AG09309 (cell line): ENCODE data around the gene MAP6.

Experiments
- DNase-seq: peaks from one replicate; pipeline ENCODE4 v3.0.0-alpha.2; 2010; ENCODE audit warnings: low read depth
- H3K4me3 ChIP-seq: 2 replicates; pipeline ENCODE4 v1.5.1; 2011; ENCODE audit warnings: mild to moderate bottlenecking, low read depth, low read length, moderate library complexity; ENCODE audit not compliant: control insufficient read depth
- CTCF ChIP-seq: IDR thresholded peaks from 2 replicates; pipeline ENCODE4 v1.5.1; 2011; ENCODE audit warnings: mild to moderate bottlenecking, low read depth, low read length, inconsistent platforms; ENCODE audit not compliant: insufficient read depth, control insufficient read depth; ENCODE audit errors: missing control alignments

The MAP6 gene

DNA sequence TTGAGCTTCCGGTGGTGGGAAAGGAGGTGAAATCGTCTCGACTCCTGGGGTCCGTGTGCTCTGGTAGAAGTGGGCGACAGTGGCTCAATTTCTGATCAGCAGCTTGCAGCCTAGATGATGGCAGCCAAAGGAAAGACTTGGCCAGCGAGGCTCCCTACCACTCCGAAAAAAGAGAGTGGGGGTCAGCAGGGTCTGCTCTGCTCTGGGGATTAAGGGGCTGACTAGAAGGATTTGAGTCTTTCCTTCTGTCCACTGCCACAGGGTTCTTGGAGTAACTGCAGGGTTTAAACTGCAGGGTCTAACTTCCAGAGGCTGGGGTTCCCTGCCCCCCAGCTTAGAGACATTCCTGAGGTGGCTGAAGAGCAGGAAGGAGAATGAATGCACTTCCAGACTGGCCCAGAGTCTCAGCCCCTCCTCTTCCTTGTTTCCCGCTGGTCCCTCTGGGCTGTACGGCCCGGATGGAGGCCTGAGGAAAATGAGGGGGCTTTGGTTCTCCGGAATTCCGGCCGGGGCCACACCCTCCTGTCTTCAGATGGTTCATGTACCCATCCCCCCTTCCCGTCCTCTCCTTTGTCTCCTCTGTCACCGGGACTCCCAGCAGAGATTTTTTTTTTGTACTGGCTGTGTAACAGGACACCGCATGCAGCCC is 105.9 kb downstream of the MAP6 start:
- peak overlapping the region; percentile 96 for H3K4me3 ChIP-seq
- no peak for DNase-seq
- no peak for TF ChIP-seq CTCF

DNA sequence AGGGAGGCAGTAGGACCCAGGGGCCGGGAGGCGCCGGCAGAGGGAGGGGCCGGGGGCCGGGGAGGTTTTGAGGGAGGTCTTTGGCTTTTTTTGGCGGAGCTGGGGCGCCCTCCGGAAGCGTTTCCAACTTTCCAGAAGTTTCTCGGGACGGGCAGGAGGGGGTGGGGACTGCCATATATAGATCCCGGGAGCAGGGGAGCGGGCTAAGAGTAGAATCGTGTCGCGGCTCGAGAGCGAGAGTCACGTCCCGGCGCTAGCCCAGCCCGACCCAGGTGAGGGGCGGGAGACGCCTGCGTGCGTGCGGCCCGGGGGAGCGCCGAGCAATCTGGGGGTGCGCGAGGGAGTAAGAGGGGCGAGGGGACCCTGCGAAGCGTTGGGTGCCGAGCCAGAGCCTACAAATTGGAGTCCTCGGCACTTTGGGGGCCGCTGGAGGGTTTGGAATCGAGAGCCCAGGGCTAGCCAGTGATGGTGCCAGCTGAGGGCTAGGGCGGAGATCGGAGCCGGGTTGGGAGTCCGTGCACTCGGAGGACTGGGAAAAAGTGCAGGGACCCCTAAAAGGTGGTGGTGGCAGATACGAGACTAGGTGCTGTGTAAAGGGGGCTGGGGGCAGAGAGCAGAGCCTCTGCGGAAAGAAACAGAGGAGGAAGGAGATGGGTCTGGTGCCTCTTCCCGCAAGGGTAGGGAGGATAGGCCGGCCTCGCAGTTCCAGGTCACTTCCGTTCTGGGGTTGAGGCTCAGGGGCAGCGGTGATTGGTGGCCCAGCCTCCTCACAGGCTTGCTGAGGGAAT is 106.6 kb downstream of the MAP6 start, which contains the start of gene SERPINH1:
SERPINH1 (plus strand) TSS at position 206 of the 788 bp plus-strand sequence. CDS start 4,097 bp downstream, outside the sequence.
- DNase-seq: no peak
- peak within 1 kb of the TSS; percentile 96 for H3K4me3 ChIP-seq
- TF ChIP-seq CTCF: peak; percentile 5

DNA sequence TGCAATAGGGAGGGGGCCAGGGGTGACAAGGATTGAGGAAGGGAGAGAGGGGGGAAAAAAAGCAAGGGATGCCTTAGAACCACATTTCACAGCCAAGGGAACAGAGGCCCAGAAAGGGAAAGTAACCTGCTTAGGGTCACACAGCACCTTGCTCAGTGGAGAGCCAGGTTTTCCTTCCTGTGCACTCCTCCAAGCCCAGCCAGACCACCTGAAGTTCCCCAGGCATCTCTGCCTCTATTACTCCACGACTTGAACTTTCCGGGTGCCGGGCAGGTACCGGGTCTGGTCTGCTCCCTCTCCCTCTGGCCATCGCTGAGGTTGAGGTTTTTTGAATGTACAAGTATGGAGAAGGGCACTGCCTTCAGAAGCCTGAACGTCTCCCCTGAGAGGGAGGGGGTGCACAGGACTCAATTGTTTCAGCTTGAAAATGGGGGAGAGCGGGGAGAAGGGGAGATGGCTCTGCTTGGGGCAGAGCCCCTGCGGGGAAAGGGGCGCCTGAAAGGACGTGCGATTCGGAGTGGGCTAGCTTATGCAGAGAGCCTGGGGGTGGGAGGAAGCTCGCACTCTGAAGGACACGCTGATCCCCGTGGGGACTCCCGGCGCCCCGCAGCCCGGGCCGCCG is 107.3 kb downstream of the MAP6 start:
- peak overlapping the region; percentile 96 for H3K4me3 ChIP-seq
- no peak for DNase-seq
- TF ChIP-seq CTCF: no peak

- no peak for TF ChIP-seq CTCF
- no peak for DNase-seq
- no peak overlapping the region for H3K4me3 ChIP-seq
Observed at GRCh38 chr11:75560644-75561043, 108.2 kb downstream of the MAP6 start.

DNA sequence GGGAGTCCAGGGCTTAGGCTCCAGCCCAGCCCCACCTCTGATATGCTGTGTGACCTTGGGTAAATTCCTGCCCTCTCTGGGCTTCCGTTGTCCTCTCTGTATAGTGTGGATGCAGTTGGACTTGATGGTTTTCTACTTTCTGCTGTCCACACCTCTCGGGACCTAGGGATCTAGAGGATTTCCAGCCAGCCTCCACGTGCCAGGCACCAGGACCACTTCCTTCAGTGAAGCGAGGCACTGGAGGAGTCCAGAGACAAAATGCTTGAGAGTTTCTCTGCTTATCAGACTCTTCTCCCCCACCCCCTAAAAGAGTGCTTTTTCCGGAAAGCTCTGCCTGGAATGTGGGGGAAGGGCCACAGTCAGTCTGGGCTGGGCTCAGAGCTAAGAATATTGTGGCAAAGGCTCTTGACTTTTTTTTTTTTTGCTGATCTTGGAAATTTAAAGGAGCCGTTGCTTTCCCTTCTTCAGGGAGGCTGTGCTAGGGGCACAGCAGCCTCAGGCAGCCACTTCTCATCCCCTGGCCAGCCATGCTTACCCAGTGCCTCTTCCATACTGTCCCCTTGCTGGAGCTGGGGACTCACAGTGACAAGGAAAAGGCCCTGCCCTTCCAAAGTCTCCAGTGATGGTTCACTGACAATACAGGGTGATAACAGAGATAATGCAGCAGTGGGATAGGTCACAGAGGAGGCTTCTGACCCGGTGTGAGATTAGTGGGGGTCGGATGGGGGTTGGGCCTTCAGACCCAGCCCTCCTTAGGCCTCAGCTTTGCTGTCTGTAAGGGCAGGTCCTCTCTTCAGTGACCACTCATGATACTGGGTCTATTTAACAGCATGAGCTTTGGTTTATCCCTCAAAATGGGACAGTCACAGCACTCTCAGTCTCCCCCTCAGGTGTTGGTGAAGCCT is 109.6 kb downstream of the MAP6 start:
- no peak for DNase-seq
- no peak for TF ChIP-seq CTCF
- peak overlapping the region; percentile 26 for H3K4me3 ChIP-seq
